ENCODE data around the gene MDC1. TPM values are rescaled to one million over a fixed set of nuclear protein-coding genes. Genes with fewer than 3 reads are reported as not detected.
"Not testable (repeated sequence)": the region's sequence is repeated elsewhere in the genome, so short reads cannot be mapped to it uniquely, and the experiment has no call there.

MDC1 gene
- total and polyA plus RNA-seq, 2 donors from 2014 or later, result 9.5 to 47.9 TPM

DNA sequence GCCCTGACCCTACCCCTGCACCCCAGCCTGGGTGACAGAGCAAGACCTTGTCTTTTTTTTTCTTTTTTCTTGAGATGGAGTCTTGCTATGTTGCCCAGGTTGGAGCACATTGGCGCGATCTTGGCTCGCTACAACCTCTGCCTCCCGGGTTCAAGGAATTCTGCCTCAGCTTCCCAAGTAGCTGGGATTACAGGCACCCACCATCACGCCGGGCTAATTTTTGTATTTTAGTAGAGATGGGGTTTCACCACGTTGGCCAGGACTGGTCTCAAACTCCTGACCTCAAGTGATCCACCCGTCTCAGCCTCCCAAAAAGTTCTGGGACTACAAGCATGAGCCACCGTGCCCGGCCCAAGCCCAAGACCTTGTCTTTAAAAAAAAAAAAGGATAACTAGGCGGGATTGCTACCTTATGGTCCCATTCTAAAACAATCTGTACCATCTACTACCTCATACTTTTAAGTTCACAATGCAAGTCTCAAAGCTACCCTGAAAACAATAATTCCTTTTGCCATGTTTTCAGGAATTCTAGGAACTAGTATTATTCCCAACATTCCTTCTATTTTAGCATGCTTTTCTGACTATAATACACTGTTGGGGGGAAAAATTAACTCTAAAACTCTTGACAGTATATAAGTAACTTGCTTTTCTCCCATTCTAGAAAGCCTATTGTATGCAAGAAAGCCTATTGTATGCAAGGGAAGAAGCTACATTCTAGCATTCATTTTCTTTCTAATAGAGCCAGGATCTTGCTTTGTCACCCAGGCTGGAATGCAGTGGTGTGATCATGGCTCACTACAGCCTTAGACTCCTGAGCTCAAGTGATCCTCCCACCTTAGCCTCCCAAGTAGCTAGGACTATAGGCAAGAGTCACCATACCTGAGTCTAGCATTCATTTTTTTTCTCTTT, 9.7 kb upstream of the MDC1 start:
- no peak for FAIRE-seq

DNA sequence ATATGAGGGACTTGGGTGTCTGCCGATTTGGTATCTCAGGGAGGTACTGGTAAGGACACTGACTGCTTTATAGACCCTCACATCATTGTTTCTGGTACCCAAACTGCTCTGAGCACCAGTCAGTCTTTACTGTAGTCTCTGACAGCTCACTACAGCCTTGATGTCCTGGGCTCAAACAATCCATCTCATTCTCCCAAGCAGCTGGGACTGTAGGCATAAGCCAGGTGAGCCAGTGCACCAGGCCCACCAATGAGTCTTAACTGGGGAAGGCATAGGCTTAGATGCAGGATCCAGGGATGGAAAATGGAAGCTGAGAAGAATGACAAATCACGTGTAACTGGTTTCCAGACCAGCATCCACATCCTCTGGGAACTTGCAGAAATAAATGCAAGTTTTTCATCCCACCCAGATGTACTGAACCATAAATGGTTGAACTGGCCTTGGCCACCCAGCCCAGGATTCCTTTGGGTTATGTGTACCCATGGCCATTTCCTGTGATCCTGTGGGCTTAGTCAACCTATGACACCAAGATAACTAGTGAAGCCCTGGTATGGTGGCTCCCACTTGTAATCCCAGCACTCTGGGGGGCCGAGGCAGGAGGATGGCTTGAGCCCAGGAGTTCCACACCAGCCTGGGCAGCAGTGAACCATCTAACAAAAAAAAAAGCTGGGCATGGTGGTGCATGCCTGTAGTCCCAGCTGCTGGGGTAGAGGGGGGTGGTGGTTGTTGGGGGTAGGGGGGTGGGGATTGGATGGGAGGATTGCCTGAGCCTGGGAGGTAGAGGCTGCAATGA, 8.8 kb upstream of the MDC1 start:
- FAIRE-seq, result no peak

More for the DNA sequence above, 9.7 kb upstream of the MDC1 start:
- Histone ChIP-seq H3K36me3 (ENCODE audit: control insufficient read depth in 2 of 3, insufficient read depth in 3 of 3, low read length in 3 of 3) (peaks cover 26 to 63% (median 33%) of the 10 kb centered on the region in 3 donors), H3K9me3 (ENCODE audit: control insufficient read depth in 2 of 3, insufficient read depth in 1 of 3, low read length in 3 of 3) (no peaks in the 10 kb centered on the region), H3K4me3 (ENCODE audit: low read length in 3 of 3) (no peak overlapping the region), H3K9ac (ENCODE audit: low read length in 3 of 3) (no peak overlapping the region), H3K27me3 (ENCODE audit: control insufficient read depth, insufficient read depth, low read length) (no peaks in the 10 kb centered on the region), H3K4me1 (ENCODE audit: control insufficient read depth in 2 of 3, insufficient read depth in 2 of 3, low read depth in 1 of 3, low read length in 3 of 3) (peaks cover 0 to 19% (median 4%) of the 10 kb centered on the region in 3 donors), H3K27ac (ENCODE audit: low read depth in 2 of 2, low read length in 2 of 2) (no peak overlapping the region)
- TF ChIP-seq, protein P1, sequence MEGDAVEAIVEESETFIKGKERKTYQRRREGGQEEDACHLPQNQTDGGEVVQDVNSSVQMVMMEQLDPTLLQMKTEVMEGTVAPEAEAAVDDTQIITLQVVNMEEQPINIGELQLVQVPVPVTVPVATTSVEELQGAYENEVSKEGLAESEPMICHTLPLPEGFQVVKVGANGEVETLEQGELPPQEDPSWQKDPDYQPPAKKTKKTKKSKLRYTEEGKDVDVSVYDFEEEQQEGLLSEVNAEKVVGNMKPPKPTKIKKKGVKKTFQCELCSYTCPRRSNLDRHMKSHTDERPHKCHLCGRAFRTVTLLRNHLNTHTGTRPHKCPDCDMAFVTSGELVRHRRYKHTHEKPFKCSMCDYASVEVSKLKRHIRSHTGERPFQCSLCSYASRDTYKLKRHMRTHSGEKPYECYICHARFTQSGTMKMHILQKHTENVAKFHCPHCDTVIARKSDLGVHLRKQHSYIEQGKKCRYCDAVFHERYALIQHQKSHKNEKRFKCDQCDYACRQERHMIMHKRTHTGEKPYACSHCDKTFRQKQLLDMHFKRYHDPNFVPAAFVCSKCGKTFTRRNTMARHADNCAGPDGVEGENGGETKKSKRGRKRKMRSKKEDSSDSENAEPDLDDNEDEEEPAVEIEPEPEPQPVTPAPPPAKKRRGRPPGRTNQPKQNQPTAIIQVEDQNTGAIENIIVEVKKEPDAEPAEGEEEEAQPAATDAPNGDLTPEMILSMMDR (IDR thresholded peaks at IDR 0.05; ENCODE audit: borderline replicate concordance, extremely low read depth, insufficient read depth), result no peak
- DNase-seq, result peak in 1 of 5 donors; percentile 43
- intact Hi-C loops (cut with DNase I), result no loop called here

DNA sequence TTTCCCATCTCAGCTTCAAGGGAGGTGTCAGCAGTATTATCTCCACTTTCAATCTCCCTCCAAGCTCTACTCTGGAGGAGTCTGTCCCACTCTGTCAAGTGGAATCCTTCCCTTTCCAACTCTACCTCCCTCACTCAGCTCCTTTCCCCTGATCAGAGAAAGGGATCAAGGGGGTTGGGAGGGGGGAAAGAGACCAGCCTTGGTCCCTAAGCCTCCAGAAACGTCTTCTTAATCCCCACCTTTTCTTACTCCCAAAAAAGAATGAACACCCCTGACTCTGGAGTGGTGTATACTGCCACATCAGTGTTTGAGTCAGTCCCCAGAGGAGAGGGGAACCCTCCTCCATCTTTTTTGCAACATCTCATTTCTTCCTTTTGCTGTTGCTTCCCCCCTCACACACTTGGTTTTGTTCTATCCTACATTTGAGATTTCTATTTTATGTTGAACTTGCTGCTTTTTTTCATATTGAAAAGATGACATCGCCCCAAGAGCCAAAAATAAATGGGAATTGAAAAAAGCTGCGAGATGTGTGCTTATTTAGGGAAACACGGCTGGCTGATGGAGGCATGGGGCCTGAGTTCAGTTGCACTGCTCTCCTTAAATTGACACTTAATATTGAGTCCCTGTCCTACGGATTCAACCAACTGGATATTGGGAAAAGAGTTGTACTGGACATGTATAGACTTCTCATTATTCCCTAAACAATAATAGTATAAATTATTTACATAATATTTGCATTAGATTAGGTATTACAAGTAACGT, 8.0 kb upstream of the MDC1 start:
- no peak overlapping the region for H3K4me3 ChIP-seq (ENCODE audit: low read length in 3 of 3)
- H3K9me3 ChIP-seq (ENCODE audit: control insufficient read depth in 2 of 3, insufficient read depth in 1 of 3, low read length in 3 of 3), result no peaks in the 10 kb centered on the region
- intact Hi-C loops (cut with DNase I), result loop anchor here (5.0 kb wide), 1 partner anchor 43 kb away; no protein-coding TSS in a partner anchor
- no peak overlapping the region for H3K9ac ChIP-seq (ENCODE audit: low read length in 3 of 3)
- TF ChIP-seq, protein P1 (IDR thresholded peaks at IDR 0.05; ENCODE audit: borderline replicate concordance, extremely low read depth, insufficient read depth), result no peak
- DNase-seq (peak in 1 of 5 donors; percentile 2), FAIRE-seq (no peak)
- peaks cover 25 to 55% (median 29%) of the 10 kb centered on the region in 3 donors for H3K36me3 ChIP-seq (ENCODE audit: control insufficient read depth in 2 of 3, insufficient read depth in 3 of 3, low read length in 3 of 3)
- H3K27me3 ChIP-seq (ENCODE audit: control insufficient read depth, insufficient read depth, low read length), result no peaks in the 10 kb centered on the region
- no peak overlapping the region for H3K27ac ChIP-seq (ENCODE audit: low read depth in 2 of 2, low read length in 2 of 2)
- peaks cover 0 to 11% (median 4%) of the 10 kb centered on the region in 3 donors for H3K4me1 ChIP-seq (ENCODE audit: control insufficient read depth in 2 of 3, insufficient read depth in 2 of 3, low read depth in 1 of 3, low read length in 3 of 3)

More for the DNA sequence above, 8.8 kb upstream of the MDC1 start:
- no peak for DNase-seq
- intact Hi-C loops (cut with DNase I), result no loop called here
- H3K9me3 ChIP-seq (ENCODE audit: control insufficient read depth in 2 of 3, insufficient read depth in 1 of 3, low read length in 3 of 3), result no peaks in the 10 kb centered on the region
- H3K27ac ChIP-seq (ENCODE audit: low read depth in 2 of 2, low read length in 2 of 2), result no peak overlapping the region
- H3K36me3 ChIP-seq (ENCODE audit: control insufficient read depth in 2 of 3, insufficient read depth in 3 of 3, low read length in 3 of 3), result peaks cover 26 to 63% (median 33%) of the 10 kb centered on the region in 3 donors
- TF ChIP-seq, protein P1 (IDR thresholded peaks at IDR 0.05; ENCODE audit: borderline replicate concordance, extremely low read depth, insufficient read depth), result no peak
- no peaks in the 10 kb centered on the region for H3K27me3 ChIP-seq (ENCODE audit: control insufficient read depth, insufficient read depth, low read length)
- no peak overlapping the region for H3K9ac ChIP-seq (ENCODE audit: low read length in 3 of 3)
- H3K4me3 ChIP-seq (ENCODE audit: low read length in 3 of 3), result no peak overlapping the region
- H3K4me1 ChIP-seq (ENCODE audit: control insufficient read depth in 2 of 3, insufficient read depth in 2 of 3, low read depth in 1 of 3, low read length in 3 of 3), result peaks cover 0 to 18% (median 4%) of the 10 kb centered on the region in 3 donors

DNA sequence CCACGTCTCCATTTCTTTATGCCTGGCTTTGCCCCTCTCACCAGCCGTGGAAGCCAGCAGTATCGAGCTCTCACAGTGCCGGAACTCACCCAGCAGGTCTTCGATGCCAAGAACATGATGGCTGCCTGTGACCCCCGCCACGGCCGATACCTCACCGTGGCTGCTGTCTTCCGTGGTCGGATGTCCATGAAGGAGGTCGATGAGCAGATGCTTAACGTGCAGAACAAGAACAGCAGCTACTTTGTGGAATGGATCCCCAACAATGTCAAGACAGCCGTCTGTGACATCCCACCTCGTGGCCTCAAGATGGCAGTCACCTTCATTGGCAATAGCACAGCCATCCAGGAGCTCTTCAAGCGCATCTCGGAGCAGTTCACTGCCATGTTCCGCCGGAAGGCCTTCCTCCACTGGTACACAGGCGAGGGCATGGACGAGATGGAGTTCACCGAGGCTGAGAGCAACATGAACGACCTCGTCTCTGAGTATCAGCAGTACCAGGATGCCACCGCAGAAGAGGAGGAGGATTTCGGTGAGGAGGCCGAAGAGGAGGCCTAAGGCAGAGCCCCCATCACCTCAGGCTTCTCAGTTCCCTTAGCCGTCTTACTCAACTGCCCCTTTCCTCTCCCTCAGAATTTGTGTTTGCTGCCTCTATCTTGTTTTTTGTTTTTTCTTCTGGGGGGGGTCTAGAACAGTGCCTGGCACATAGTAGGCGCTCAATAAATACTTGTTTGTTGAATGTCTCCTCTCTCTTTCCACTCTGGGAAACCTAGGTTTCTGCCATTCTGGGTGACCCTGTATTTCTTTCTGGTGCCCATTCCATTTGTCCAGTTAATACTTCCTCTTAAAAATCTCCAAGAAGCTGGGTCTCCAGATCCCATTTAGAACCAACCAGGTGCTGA, 7.0 kb upstream of the MDC1 start:
- not testable (repeated sequence) for H3K9me3 ChIP-seq (ENCODE audit: control insufficient read depth in 2 of 3, insufficient read depth in 1 of 3, low read length in 3 of 3); H3K9ac ChIP-seq (ENCODE audit: low read length in 3 of 3); H3K27me3 ChIP-seq (ENCODE audit: control insufficient read depth, insufficient read depth, low read length); H3K4me3 ChIP-seq (ENCODE audit: low read length in 3 of 3); H3K27ac ChIP-seq (ENCODE audit: low read depth in 2 of 2, low read length in 2 of 2); FAIRE-seq
- peak in 1 of 5 donors; percentile 54 for DNase-seq
- intact Hi-C loops (cut with DNase I), result loop anchor here (5.0 kb wide), 1 partner anchor 42 kb away; no protein-coding TSS in a partner anchor
- H3K4me1 ChIP-seq (ENCODE audit: control insufficient read depth in 2 of 3, insufficient read depth in 2 of 3, low read depth in 1 of 3, low read length in 3 of 3), result peaks cover 0 to 11% (median 4%) of the 10 kb centered on the region in 3 donors
- peaks cover 20 to 45% (median 22%) of the 10 kb centered on the region in 3 donors for H3K36me3 ChIP-seq (ENCODE audit: control insufficient read depth in 2 of 3, insufficient read depth in 3 of 3, low read length in 3 of 3)

Measured in kidney (tissue), 14 donors.